ENCODE data around the gene MTCH1. TPM values are rescaled to one million over a fixed set of nuclear protein-coding genes. Genes with fewer than 3 reads are reported as not detected.

Gene MTCH1
- total RNA-seq, 1 experiment from 2014 or later, result 161 TPM

GRCh38 chr6:37025621-37026466 lies 39.8 kb upstream of the MTCH1 start:
- no peak overlapping the region for H3K4me3 ChIP-seq (replicated peaks in 1 of 2; ENCODE audit: low read depth in 1 of 2, low read length in 2 of 2)
- intact Hi-C loops (cut with micrococcal nuclease), result no loop called here
- ChIA-PET RAD21 (ENCODE audit: low non-redundant PET in 1 of 2, low total read pairs in 2 of 2, uncharacterized antibody in 2 of 2, unreplicated experiment in 2 of 2) (interaction anchor here in 1 of 2 experiments (1.2 kb wide), 1 partner anchor 184 kb away, joined by 4 read pairs; no protein-coding TSS in a partner anchor), POLR2A (interaction anchor here (0.8 kb wide), 1 partner anchor 31 kb away, joined by 3 read pairs; no protein-coding TSS in a partner anchor), CTCF (interaction anchor here (4.3 to 13.9 kb wide), 2 partner anchors 7 to 184 kb away, joined by 26 to 331 read pairs; no protein-coding TSS in a partner anchor)
- no peak for DNase-seq (ENCODE audit: low read depth, low spot score)
- H3K9me3 ChIP-seq (ENCODE audit: control insufficient read depth in 1 of 2, insufficient read depth in 1 of 2, low read depth in 1 of 2, low read length in 2 of 2), result peaks cover 0 to 6% of the 10 kb centered on the region in 2 experiments; a peak in 1 of 4 replicates
- H2AFZ ChIP-seq (ENCODE audit: low read depth, low read length, poor library complexity, severe bottlenecking), result no peak overlapping the region
- no peaks in the 10 kb centered on the region for H3K9me2 ChIP-seq (ENCODE audit: insufficient read depth)
- no peaks in the 10 kb centered on the region for H3K36me3 ChIP-seq (ENCODE audit: control insufficient read depth in 1 of 2, insufficient read depth in 2 of 2, low read length in 2 of 2)
- H3K4me2 ChIP-seq (ENCODE audit: low read length), result peak overlapping the region; percentile 81
- no peaks in the 10 kb centered on the region for H3K79me2 ChIP-seq (ENCODE audit: insufficient read depth, low read length)
- no peak for ATAC-seq
- H3K27me3 ChIP-seq (ENCODE audit: insufficient read depth, low read length), result no peaks in the 10 kb centered on the region
- H3K9ac ChIP-seq (ENCODE audit: low read length), result peak overlapping the region; percentile 60
- H4K20me1 ChIP-seq (ENCODE audit: insufficient read depth), result no peaks in the 10 kb centered on the region
- no peak for TF ChIP-seq CEBPB (IDR thresholded peaks at IDR 0.05; ENCODE audit: low read depth)
- TF ChIP-seq EZH2 (IDR thresholded peaks at IDR 0.05), result no peak
- TF ChIP-seq REST (IDR thresholded peaks at IDR 0.05; ENCODE audit: low read depth), result no peak
- TF ChIP-seq POLR2AphosphoS5 (IDR thresholded peaks at IDR 0.05; ENCODE audit: low read depth, low read length), result no peak
- TF ChIP-seq TCF7L2 (IDR thresholded peaks at IDR 0.05; ENCODE audit: borderline replicate concordance, extremely low read depth, insufficient read depth, insufficient read length), result no peak
- no peak overlapping the region for H3K27ac ChIP-seq (ENCODE audit: low read depth, low read length)
- no TSS peak for BruUV-seq (replicated peaks)
- peaks cover 31 to 60% of the 10 kb centered on the region in 2 experiments for H3K4me1 ChIP-seq (ENCODE audit: control insufficient read depth in 1 of 2, insufficient read depth in 2 of 2, low read length in 2 of 2)

Data from HCT116 (cell line).